HG02938 (cell line): ENCODE results near the gene MBD3.

Experiments used
- ATAC-seq: cut with Tn5 transposase; IDR thresholded peaks from one replicate; pipeline ENCODE4 v1.9.1; 2021; ENCODE audit warnings: mild to moderate bottlenecking, moderate library complexity; ENCODE audit not compliant: unreplicated experiment

MBD3 gene

GRCh38 chr19:1574354-1575136 lies 18.1 kb downstream of the MBD3 start:
- no peak for ATAC-seq

- ATAC-seq, result no peak
These were observed 19.9 kb downstream of the MBD3 start for GRCh38 chr19:1572795-1573194.

DNA sequence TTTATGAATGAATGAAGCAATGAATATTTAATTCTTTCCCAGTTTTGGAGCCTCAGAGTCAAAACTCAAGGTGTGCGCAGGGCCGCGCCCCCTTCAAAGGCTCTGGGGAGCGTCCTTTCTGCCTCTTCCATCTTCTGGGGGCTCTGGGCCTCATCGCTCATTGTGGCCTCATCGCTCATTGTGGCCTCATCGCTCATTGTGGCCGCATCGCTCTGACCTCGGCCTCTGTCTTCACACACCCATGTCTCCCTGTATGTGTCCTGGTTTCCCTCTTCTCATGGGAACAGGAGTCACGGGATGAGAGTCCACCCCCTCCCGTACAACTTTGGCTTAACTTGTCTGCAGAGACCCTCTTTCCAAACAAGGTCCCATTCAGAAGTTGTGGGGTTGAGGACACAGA lies 21.3 kb downstream of the MBD3 start:
- ATAC-seq, result no peak

DNA sequence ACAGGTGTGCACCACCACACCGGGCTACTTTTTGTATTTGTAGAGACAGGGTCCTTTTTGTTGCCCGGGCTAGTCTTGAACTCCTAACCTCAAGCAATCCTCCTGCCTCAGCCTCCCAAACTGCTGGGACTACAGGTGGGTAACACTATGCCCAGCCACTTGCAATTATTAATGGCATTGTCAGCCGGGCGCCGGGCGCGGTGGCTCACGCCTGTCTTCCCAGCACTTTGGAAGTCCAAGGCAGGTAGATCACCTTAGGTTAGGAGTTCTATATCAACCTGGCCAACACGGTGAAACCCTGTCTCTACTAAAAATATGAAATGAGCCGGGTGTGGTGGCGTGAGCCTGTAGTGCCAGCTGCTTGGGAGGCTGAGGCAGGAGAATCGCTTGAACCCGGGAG lies 21.8 kb downstream of the MBD3 start:
- no peak for ATAC-seq

DNA sequence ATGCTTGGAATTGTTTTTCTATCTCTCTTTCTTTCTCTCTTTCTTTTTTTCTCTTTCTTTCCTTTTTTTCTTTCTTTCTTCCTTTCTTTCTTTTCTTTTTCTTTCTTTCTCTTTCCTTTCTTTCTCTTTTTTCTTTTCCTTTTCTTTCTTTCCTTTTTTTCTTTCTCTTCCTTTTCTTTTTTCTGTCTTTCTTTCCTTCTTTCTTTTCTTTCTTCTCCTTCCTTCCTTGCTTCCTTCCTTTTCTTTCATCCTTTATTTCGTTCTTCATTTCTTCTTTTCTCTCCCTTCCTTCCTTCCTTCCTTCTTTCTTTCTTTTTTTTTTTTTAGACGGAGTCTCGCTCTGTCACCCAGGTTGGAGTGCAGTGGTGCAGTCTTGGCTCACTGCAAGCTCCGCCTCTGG lies 22.7 kb downstream of the MBD3 start:
- no peak for ATAC-seq

GRCh38 chr19:1568320-1569019 lies 24.2 kb downstream of the MBD3 start, which contains the start of gene MEX3D:
TSS of gene MEX3D (minus strand) at chr19:1568325. CDS start at chr19:1568058, 267 bp downstream.
- ATAC-seq, result no peak

DNA sequence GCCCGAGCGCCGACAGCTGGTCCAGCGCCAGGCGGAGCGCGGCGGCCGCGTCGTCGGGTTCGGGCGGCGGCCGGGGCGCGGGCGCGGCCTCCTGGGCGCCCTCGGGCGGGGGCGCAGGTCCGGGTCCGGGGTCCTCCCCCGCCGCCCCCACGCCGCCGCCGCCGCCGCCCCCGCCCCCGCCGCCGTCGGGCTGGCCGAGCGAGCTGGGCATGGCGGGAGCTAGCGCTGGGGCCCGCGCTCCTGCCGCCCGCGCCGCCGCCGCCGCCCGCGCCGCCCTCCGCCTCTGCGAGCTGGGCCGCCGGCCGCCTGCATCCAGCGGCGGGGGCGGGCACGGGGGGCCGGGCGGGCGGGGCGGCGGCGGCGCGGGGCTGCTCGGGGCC lies 24.8 kb downstream of the MBD3 start:
- ATAC-seq, result no peak

DNA sequence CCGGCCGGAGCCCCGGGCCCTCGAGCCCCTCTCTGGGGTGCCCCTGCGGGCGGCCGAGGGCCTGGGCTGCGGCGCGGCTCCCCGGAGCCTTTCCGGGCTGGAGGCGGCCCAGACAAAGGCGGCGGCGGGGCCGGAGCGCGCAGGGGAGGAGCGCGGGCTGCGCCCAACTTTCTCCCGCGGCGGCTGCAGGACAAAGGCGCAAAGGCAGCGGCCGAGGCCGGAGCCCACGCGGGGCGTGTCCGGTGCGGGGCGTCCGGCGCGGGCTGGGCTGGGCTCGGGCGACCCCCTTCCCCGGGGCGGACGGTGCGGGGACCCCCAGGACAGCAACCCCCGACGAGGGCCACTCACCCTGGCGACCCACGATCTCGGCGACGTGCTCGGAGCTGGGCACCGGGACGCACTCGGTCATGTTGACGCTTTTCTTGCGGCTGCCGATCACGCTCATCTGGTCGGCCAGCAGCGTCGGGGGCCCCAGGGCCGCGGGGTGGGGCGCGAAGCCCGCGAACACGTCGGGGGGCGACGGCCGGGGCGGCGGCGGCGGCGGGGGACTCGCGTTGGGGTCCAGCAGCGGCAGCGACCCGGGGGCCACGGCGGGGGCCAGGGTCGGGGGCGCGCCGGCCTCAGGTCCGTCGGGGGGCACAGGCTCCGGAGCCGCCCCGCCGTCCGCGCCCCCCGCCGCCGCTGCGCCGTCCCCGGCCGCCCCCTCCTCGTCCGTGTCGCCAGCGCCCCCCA lies 25.4 kb downstream of the MBD3 start:
- no peak for ATAC-seq

DNA sequence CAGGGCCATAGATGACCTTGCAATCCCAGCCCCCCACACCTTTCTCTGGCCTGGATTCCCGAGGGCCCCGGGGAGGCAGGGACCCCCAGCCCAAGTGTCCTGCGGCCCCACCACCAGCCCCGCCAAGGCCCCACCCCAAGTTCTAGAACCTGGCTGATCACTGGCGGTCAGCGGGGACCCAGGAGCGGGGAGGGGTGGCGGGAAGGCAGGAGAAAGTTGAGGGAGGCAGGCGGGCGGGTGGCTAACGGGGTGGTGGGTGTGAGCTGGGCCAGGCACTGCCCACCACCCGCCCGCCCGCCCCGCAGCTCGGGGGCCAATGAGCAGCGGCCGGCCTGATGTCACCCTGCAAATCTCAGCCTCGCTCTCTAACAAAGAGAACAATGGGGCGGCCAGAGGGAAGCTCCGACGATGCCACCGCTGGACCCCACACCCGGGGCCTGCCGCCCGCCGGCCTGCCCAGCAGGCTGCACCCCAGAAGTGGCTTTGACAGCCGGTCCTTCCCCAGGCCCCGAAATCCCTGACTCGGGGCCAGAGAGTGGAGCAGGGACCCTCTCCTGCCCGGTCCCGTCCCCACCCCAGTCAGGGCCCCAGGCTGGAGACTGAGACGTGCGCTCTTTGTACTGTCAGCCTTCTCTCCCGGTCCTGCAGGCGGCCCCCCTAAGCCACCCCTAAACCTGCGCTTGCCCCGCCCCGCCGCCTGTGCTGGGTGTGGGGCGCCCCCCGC lies 26.1 kb downstream of the MBD3 start:
- no peak for ATAC-seq

- ATAC-seq, result no peak
These were observed 29.4 kb downstream of the MBD3 start for GRCh38 chr19:1563251-1563650.

DNA sequence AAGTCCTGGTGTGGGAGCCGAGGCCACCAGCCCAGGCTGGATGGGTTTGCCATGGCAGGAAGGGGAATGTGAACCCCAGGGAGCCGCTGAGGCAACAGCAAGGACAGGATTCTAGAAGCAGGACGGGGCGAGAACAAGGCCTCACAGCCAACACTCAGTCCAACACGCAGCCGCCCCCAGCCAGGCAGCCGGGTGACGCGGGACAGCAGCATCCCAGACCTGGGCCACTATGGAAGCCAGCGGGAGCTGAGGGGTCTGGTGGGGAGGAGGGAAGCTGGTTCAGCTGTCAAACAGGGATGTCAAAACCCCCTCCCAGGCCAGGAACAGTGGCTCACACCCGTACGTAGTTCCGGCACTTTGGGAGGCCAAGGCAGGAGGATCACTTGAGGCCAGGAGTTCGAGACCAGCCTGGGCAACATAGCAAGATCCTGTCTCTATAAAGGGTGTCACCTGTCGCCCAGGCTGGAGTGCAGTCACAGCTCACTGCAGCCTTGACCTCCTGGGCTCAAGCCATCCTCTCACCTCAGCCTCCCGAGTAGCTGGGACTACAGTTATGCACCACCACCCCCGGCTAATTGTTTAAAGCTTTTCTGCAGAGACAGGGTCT lies 31.3 kb downstream of the MBD3 start:
- ATAC-seq, result no peak

- no peak for ATAC-seq
These were observed 32.3 kb downstream of the MBD3 start for GRCh38 chr19:1560286-1560882.

- ATAC-seq, result no peak
These were observed 34.1 kb downstream of the MBD3 start for GRCh38 chr19:1558552-1558951.

DNA sequence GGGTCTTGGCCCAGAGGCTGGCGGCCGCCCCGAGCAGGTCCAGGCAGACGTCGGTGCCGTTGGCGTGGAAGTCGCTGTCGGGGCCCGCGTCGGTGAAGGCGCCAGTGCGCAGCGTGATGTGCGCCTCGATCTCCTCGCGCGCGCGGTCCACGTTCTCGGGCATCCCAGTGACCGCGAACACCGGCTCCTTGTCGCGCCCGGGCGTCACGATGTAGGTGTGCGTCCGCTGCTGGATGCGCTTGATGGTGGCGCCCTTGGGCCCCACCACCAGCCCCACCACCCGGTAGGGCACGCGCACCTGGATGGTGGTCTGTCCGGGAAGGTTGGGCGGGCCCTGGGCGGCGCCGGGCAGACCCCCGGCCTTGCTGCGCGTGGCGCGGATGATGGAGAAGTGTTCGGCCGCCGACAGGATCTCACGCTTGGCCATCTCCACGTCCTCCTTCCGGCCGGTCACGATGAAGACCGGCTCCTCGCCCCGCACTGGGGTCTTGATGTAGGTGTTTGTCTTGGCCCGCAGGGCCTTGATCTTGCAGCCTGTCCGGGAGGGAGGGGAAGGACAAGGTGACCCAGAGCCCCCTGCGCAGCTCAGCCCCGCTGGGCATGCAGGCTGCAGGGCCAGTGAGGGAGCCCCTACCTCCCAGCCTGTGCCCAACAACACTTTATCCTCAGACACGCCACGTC lies 36.1 kb downstream of the MBD3 start:
- ATAC-seq, result no peak

GRCh38 chr19:1555487-1556389 lies 36.9 kb downstream of the MBD3 start:
- no peak for ATAC-seq

DNA sequence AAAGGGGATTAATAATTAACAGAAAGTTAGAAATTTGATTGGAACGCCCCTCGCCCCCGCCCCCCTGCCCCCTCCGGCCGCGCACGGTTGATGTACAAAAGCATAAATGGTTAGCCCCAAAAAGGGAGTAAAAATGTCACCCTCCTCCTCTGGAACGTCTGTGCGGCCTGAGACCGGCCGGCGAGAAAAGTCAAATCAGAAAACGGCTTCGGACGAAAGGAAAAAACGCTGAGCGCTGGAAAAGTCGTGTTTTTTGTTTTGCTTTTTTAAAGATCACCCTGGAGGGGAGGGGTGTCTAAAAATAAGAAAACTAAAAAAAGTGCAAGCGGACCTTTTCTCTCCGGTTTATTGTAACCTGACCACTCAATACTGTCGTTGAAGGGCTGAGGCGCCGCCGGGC lies 37.7 kb downstream of the MBD3 start:
- no peak for ATAC-seq

DNA sequence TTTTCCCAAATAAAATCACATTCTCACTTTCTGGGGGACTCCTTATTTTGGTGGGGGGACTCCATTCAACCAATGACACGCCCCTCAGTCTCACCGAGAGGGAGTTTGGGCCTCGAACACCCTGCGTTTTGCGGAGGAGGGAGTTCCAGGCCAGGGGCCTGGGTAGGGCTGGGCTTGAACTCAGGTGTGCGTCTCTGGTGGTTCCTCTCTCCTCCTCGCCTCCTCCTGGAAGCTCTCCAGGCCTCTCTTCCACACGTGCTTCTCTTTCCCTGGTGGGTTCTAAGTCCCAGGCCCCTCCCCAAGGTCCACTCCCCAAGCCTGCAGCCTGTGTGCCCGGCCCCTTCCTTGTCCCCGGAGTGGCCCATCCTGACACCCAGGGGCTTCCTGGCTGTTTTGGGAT lies 39.2 kb downstream of the MBD3 start:
- no peak for ATAC-seq
